Tibial artery (tissue), 4 donors: ENCODE measurements around the gene GRIA3.

Source experiments
- DNase-seq, 2 donors: peaks; one replicate each; pipeline ENCODE4 v3.0.0-alpha.2; 2019
- H3K27ac ChIP-seq, 2 donors: fragments of 200-600 bp; sonication (generic) in 1 of 2; 1 replicate in 1 of 2; 2 replicates in 1 of 2; pipeline ENCODE4 v1.5.1; 2018 to 2019; ENCODE audit warnings: mild to moderate bottlenecking in 1 of 2
- H3K27me3 ChIP-seq, 2 donors: fragments of 200-600 bp; sonication (generic) in 1 of 2; one replicate each; pipeline versions ENCODE4 v1.5.1 to v1.6.0; 2016 to 2019
- H3K36me3 ChIP-seq, 3 donors: fragments of 200-600 bp; sonication (generic) in 2 of 3; one replicate each; pipeline ENCODE4 v1.5.1; 2016 to 2019; ENCODE audit warnings: mild to moderate bottlenecking in 2 of 3
- H3K4me1 ChIP-seq, 4 donors: fragments of 200-600 bp; sonication (generic) in 2 of 4; 1 replicate in 3 of 4; 2 replicates in 1 of 4; pipeline ENCODE4 v1.5.1; 2016 to 2019
- H3K4me3 ChIP-seq, 2 donors: fragments of 200-600 bp; sonication (generic) in 1 of 2; 1 replicate in 1 of 2; 2 replicates in 1 of 2; pipeline ENCODE4 v1.5.1; 2018 to 2019; ENCODE audit warnings: mild to moderate bottlenecking in 2 of 2
- H3K9me3 ChIP-seq, 3 donors: fragments of 200-600 bp; sonication (generic) in 1 of 3; one replicate each; pipeline ENCODE4 v1.5.1; 2016 to 2019
- intact Hi-C: fragments of 100-400 bp; cut with DNase I; formaldehyde crosslinking; loops from one replicate; pipeline ENCODE4 v1.15.0; 2023; ENCODE audit warnings: low total_unique reads
- TF ChIP-seq, protein P1 (sequence below), 2 experiments: fragments of 200-600 bp in 1 of 2; fragments of 450-650 bp in 1 of 2; IDR thresholded peaks; one replicate each; pipeline ENCODE4 v1.5.1; 2017 to 2019; ENCODE audit warnings: antibody characterized with exemption in 2 of 2, mild to moderate bottlenecking in 1 of 2, moderate library complexity in 1 of 2

The GRIA3 gene

DNA sequence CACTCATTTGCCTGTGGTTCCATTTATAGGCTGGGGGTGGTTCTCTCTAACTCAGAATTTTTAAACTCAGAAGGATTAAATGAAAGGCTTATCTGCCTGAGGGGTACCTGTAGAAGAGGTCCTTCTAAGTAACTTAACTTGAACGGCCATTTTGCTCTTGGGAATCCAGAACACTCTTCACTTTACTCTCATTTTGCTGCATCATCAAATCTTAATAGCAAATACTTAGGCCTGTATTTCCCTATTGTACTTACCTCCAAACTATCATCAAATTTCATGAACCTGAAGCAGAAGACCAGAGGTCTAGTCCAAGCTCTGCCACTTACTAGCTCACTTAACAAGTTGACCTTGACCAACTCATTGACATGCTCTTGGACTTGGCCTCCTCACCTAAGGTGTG lies 70.4 kb downstream of the GRIA3 start:
- no peaks in the 10 kb centered on the region for H3K9me3 ChIP-seq
- H3K27ac ChIP-seq, result no peak overlapping the region
- no peak overlapping the region for H3K4me3 ChIP-seq
- no peaks in the 10 kb centered on the region for H3K27me3 ChIP-seq
- H3K36me3 ChIP-seq, result no peaks in the 10 kb centered on the region
- intact Hi-C loops, result no loop called here
- peaks cover 0 to 20% (median 0%) of the 10 kb centered on the region in 4 donors for H3K4me1 ChIP-seq
- TF ChIP-seq, protein P1, sequence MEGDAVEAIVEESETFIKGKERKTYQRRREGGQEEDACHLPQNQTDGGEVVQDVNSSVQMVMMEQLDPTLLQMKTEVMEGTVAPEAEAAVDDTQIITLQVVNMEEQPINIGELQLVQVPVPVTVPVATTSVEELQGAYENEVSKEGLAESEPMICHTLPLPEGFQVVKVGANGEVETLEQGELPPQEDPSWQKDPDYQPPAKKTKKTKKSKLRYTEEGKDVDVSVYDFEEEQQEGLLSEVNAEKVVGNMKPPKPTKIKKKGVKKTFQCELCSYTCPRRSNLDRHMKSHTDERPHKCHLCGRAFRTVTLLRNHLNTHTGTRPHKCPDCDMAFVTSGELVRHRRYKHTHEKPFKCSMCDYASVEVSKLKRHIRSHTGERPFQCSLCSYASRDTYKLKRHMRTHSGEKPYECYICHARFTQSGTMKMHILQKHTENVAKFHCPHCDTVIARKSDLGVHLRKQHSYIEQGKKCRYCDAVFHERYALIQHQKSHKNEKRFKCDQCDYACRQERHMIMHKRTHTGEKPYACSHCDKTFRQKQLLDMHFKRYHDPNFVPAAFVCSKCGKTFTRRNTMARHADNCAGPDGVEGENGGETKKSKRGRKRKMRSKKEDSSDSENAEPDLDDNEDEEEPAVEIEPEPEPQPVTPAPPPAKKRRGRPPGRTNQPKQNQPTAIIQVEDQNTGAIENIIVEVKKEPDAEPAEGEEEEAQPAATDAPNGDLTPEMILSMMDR (IDR thresholded peaks at IDR 0.05), result no peak
- no peak for DNase-seq

DNA sequence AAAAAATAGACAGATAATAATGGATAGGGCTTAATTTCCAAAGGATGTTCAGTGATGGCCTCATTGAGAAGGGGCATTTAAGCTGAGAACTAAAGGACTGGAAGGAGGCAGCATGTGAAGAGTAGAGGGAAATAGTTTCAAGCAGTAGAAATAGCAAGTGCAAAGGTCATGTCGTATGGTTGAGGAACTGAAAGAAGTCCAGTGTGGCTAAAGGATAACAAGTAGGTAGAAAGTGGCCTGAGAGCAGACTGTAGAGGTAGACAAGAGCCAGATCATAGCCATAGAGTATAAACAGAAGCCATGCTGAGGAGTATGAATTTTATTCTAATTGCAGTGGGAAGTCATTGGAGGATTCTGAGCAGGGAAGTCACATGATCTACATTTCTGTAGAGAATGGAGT lies 72.3 kb downstream of the GRIA3 start:
- no peak for DNase-seq
- Histone ChIP-seq H3K9me3 (no peaks in the 10 kb centered on the region), H3K36me3 (no peaks in the 10 kb centered on the region), H3K4me3 (no peak overlapping the region), H3K27me3 (no peaks in the 10 kb centered on the region), H3K4me1 (peaks cover 0 to 20% (median 0%) of the 10 kb centered on the region in 4 donors), H3K27ac (no peak overlapping the region)
- TF ChIP-seq, protein P1 (IDR thresholded peaks at IDR 0.05), result no peak
- intact Hi-C loops, result no loop called here

DNA sequence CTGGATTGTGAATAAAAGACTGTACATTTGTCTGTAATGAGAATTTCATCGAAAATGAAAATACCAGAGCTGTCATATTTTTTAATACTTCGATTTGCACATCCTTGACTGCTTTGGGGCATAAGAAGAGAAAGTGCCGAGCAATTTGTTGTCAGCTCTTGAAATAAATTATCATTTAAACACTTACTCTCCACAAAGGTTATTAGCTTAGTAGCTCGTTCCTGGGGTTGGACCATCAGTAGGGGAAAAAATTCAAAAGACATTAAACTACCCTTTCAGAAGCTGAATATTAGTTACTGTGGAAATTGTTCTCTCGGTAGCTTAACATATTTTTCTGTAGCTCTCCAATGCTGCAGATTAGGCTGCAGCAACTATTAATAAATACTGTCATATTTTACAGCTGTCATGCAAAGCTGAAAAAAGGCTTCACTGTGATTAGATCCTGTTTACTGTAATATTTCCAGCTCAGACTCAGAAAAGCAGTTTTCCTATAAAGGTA lies 76.9 kb downstream of the GRIA3 start:
- TF ChIP-seq, protein P1 (IDR thresholded peaks at IDR 0.05), result no peak
- no peak overlapping the region for H3K4me3 ChIP-seq
- H3K27ac ChIP-seq, result no peak overlapping the region
- intact Hi-C loops, result no loop called here
- DNase-seq, result no peak
- H3K4me1 ChIP-seq, result peaks cover 0 to 24% (median 0%) of the 10 kb centered on the region in 4 donors
- no peaks in the 10 kb centered on the region for H3K36me3 ChIP-seq
- H3K27me3 ChIP-seq, result no peaks in the 10 kb centered on the region
- H3K9me3 ChIP-seq, result no peaks in the 10 kb centered on the region

DNA sequence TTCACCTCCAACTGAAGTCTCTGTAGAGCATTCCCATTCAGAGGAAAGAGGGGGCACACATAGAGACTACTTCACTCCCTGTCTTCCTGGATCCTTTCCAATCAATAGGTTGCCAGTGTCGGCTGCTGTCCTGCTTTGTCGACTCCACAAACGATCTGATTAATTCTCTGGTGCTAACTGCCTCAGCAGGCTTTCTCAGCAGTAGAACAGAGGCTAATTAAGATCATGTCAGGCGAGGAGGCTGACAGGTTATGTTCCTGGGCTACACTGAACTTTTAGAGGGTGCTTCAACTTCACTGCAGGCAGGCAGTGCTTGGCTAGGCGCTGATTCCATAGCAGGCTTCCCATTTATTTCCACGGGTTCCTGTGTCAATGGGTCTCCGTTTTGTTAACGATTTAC lies 79.2 kb downstream of the GRIA3 start:
- no peak for DNase-seq
- peaks cover 0 to 14% (median 0%) of the 10 kb centered on the region in 4 donors for H3K4me1 ChIP-seq
- H3K9me3 ChIP-seq, result no peaks in the 10 kb centered on the region
- H3K36me3 ChIP-seq, result no peaks in the 10 kb centered on the region
- TF ChIP-seq, protein P1 (IDR thresholded peaks at IDR 0.05), result no peak
- no peaks in the 10 kb centered on the region for H3K27me3 ChIP-seq
- no peak overlapping the region for H3K4me3 ChIP-seq
- H3K27ac ChIP-seq, result no peak overlapping the region
- intact Hi-C loops, result no loop called here

DNA sequence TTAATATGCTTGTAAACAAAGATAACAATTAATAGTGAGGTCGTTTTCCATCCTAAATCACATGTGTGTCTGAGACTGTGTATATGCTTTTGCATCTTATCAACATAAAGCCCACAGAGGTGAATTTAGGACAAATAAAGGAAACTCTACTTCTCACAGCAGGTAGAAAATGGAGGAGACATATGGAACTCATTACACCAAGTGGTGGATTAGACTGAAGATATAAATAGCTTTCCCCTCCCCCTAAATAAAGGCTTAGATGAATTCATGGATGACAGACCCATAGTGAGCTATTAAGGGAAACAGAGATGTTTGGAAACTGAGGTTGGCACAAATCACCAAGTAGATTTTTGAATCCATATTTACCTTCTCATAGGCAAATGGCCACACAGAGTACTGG lies 79.7 kb downstream of the GRIA3 start:
- Histone ChIP-seq H3K36me3 (no peaks in the 10 kb centered on the region), H3K4me1 (peaks cover 0 to 10% (median 0%) of the 10 kb centered on the region in 4 donors), H3K4me3 (no peak overlapping the region), H3K27me3 (no peaks in the 10 kb centered on the region), H3K27ac (no peak overlapping the region), H3K9me3 (no peaks in the 10 kb centered on the region)
- intact Hi-C loops, result no loop called here
- TF ChIP-seq, protein P1 (IDR thresholded peaks at IDR 0.05), result no peak
- DNase-seq, result no peak

DNA sequence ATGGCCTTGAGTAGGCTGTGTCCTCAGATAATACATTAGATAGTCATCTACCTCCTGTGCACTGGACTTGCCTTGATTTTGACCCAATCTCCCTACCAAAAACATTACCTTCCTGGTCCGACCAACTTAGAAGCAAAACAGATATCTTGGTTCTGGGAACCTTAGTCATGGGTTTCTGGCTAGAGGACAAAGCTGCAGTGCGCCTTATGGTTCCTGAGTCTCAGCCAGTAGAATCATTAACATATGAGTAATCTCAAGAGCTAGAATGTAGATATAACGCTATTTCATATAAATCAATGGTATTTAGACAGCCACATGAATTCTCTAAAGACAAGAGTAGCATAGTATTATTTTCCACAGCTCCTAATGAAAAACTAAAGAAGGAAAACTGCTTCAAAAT lies 83.1 kb downstream of the GRIA3 start:
- Histone ChIP-seq H3K27ac (no peak overlapping the region), H3K4me1 (no peaks in the 10 kb centered on the region), H3K36me3 (no peaks in the 10 kb centered on the region), H3K9me3 (no peaks in the 10 kb centered on the region), H3K4me3 (no peak overlapping the region), H3K27me3 (no peaks in the 10 kb centered on the region)
- TF ChIP-seq, protein P1 (IDR thresholded peaks at IDR 0.05), result no peak
- no peak for DNase-seq
- intact Hi-C loops, result no loop called here
